GM23248 (cell line): ENCODE data around the gene FTL. TPM values are rescaled to one million over a fixed set of nuclear protein-coding genes. Genes with fewer than 3 reads are reported as not detected.
A peak's percentile ranks its signal among the peaks of the same experiment; 100 is the strongest.

ENCODE experiments used
- DNase-seq: peaks from one replicate; pipeline ENCODE4 v3.0.0-alpha.2; 2015
- H2AFZ ChIP-seq: fragments of 200-600 bp; sonication (generic); 2 replicates; pipeline ENCODE4 v1.6.1; 2016; ENCODE audit warnings: antibody characterized with exemption
- H3F3A ChIP-seq: fragments of 200-600 bp; sonication (generic); 2 replicates; pipeline ENCODE4 v1.6.1; 2016; ENCODE audit warnings: mild to moderate bottlenecking, antibody characterized with exemption, mixed run types; ENCODE audit not compliant: insufficient read depth
- H3K27ac ChIP-seq: fragments of 200-600 bp; sonication (generic); 2 replicates; pipeline ENCODE4 v1.5.1; 2016; ENCODE audit warnings: mild to moderate bottlenecking
- H3K27me3 ChIP-seq: fragments of 200-600 bp; sonication (generic); replicated peaks from 2 replicates; pipeline ENCODE4 v1.6.1; 2016; ENCODE audit warnings: mild to moderate bottlenecking; ENCODE audit not compliant: insufficient read depth
- H3K36me3 ChIP-seq: fragments of 200-600 bp; sonication (generic); 2 replicates; pipeline ENCODE4 v1.6.1; 2016; ENCODE audit warnings: low read depth, mild to moderate bottlenecking
- H3K4me1 ChIP-seq: fragments of 200-600 bp; sonication (generic); 2 replicates; pipeline ENCODE4 v1.6.1; 2016; ENCODE audit warnings: mild to moderate bottlenecking; ENCODE audit not compliant: insufficient read depth
- H3K4me2 ChIP-seq: fragments of 200-600 bp; sonication (generic); one replicate; pipeline ENCODE4 v1.6.1; 2016; ENCODE audit warnings: mild to moderate bottlenecking; ENCODE audit not compliant: unreplicated experiment
- H3K4me3 ChIP-seq: fragments of 200-600 bp; sonication (generic); 2 replicates; pipeline ENCODE4 v1.5.1; 2016; ENCODE audit warnings: mild to moderate bottlenecking
- H3K79me2 ChIP-seq: fragments of 200-600 bp; sonication (generic); 2 replicates; pipeline ENCODE4 v1.6.1; 2016; ENCODE audit warnings: mild to moderate bottlenecking; ENCODE audit not compliant: insufficient read depth
- H3K9ac ChIP-seq: fragments of 200-600 bp; sonication (generic); 2 replicates; pipeline ENCODE4 v1.6.1; 2016; ENCODE audit warnings: mild to moderate bottlenecking
- H3K9me2 ChIP-seq: fragments of 200-600 bp; sonication (generic); 2 replicates; pipeline ENCODE4 v1.6.1; 2016; ENCODE audit warnings: mixed run types, mild to moderate bottlenecking, moderate library complexity; ENCODE audit not compliant: insufficient read depth
- H3K9me3 ChIP-seq: fragments of 200-600 bp; sonication (generic); one replicate; pipeline ENCODE4 v1.6.1; 2017; ENCODE audit warnings: low read depth
- H4K20me1 ChIP-seq: fragments of 200-600 bp; sonication (generic); 2 replicates; pipeline ENCODE4 v1.6.0; 2016; ENCODE audit not compliant: insufficient read depth
- EZH2 ChIP-seq: fragments of 200-600 bp; sonication (generic); IDR thresholded peaks from 2 replicates; pipeline ENCODE4 v1.6.1; 2018; ENCODE audit warnings: antibody characterized with exemption, mild to moderate bottlenecking; ENCODE audit not compliant: insufficient read depth, poor library complexity, severe bottlenecking
- EZH2phosphoT487 ChIP-seq: fragments of 200-600 bp; sonication (generic); IDR thresholded peaks from 2 replicates; pipeline ENCODE4 v1.6.1; 2018; ENCODE audit warnings: antibody characterized with exemption, moderate library complexity, mild to moderate bottlenecking, low read depth; ENCODE audit not compliant: insufficient read depth
- WGBS, 2 experiments: methylation state at CpG; one replicate each; pipeline ENCODE4 v1.1.6; 2015 to 2017; ENCODE audit warnings: low lambda C conversion rate in 2 of 2, low coverage in 1 of 2; ENCODE audit errors: missing lambda C conversion rate in 2 of 2; 5-methylcytosine and 5-hydroxymethylcytosine counted together
- in situ Hi-C: fragments of 300-500 bp; cut with MboI; formaldehyde crosslinking; loops from 2 replicates; pipeline ENCODE4 v1.15.0; 2020
- polyA plus RNA-seq: library from polyadenylated mRNA; unstranded; fragments of >200 nt; fragmentation: Nextera tagmentation; extraction: Ambion mirVana; gene quantifications from 2 replicates; pipeline ENCODE4 v1.2.1, GENCODE V29; 2016
- total RNA-seq: library from RNA; depleted of rRNA; stranded (reverse); fragments of >200 nt; shearing (Covaris generic); gene quantifications from 2 replicates; pipeline ENCODE4 v1.2.3, GENCODE V29; 2014

The FTL gene
- total and polyA plus RNA-seq, 2 experiments from 2014 or later: 2,848 to 8,171 TPM

DNA sequence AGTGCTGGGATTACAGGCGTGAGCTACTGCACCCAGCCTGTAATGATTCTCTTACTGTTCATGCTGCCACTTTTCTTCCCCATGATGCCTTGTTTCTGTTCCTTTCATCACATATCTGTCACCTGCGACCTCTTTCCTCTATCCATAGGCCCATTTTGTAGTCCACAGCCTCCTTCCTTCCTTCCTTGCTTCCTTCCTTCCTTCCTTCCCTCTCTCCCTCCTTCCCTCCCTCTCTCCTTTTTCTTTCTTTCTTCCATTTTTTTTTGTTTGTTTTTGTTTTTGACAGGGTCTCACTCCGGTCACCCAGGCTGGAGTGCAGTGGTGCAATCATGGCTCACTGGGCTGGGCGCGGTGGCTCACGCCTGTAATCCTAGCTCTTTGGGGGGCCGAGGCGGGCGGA lies 23.8 kb downstream of the FTL start:
- peaks cover 60% of the 10 kb centered on the region for H3K79me2 ChIP-seq
- no peak for TF ChIP-seq EZH2phosphoT487
- no peak for TF ChIP-seq EZH2
- whole genome bisulfite sequencing, 2 experiments: 89 to 91% methylated on average over 9 of the region's 9 CpGs
- no peaks in the 10 kb centered on the region for H3K27me3 ChIP-seq
- H3K4me2 ChIP-seq: no peak overlapping the region
- H4K20me1 ChIP-seq: 0 out of 2 replicates have a peak, but pooled peaks cover 4% of the 10 kb centered on the region
- H3K36me3 ChIP-seq: peaks cover 34% of the 10 kb centered on the region
- in situ Hi-C loops: no loop called here
- no peak overlapping the region for H2AFZ ChIP-seq
- H3K4me1 ChIP-seq: peaks cover 10% of the 10 kb centered on the region; the same call in 1 of the 2 replicates
- no peak overlapping the region for H3K9ac ChIP-seq
- no peak overlapping the region for H3K27ac ChIP-seq
- H3K9me3 ChIP-seq: no peaks in the 10 kb centered on the region
- H3F3A ChIP-seq: 0 out of 2 replicates have a peak, but pooled peaks cover 5% of the 10 kb centered on the region
- no peak for DNase-seq
- H3K9me2 ChIP-seq: no peaks in the 10 kb centered on the region
- no peak overlapping the region for H3K4me3 ChIP-seq

DNA sequence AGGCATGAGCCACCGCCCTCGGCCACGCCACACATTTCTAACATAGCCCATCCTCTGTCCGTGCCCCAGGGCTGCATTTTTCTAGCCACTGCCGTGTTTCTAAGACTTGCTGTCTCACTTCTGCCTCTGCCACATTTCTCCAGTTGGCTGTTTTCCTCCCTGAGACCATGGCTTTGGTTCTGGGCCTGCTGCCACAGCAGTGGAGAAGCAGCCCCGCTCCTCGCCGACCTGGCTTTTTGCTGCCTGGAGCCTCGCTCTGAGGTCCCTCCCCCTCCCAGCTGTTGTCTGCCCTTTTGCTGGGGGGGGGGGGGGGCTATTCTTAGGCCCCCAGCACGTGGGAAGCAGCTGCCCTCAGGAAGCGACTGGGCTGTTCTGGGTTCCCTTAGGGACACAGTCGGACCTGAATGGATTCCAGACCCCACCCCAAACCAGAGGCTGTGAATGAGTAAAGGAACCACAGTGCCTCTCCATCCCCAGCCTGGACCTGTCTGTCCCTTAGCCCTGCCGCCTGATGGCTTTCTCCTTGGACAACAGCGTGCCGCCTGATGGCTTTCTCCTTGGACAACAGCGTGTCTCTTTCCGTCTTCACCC lies 24.7 kb downstream of the FTL start:
- Histone ChIP-seq H3K27me3 (no peaks in the 10 kb centered on the region), H3K9me3 (no peaks in the 10 kb centered on the region), H3K9ac (peak overlapping the region; percentile 20; the same call in 1 of the 2 replicates), H3F3A (0 out of 2 replicates have a peak, but pooled peaks cover 5% of the 10 kb centered on the region), H3K79me2 (peaks cover 69% of the 10 kb centered on the region), H3K36me3 (peaks cover 30% of the 10 kb centered on the region), H3K4me3 (no peak overlapping the region), H3K27ac (no peak overlapping the region), H3K4me2 (no peak overlapping the region), H4K20me1 (0 out of 2 replicates have a peak, but pooled peaks cover 4% of the 10 kb centered on the region), H3K9me2 (no peaks in the 10 kb centered on the region), H3K4me1 (peaks cover 14% of the 10 kb centered on the region; the same call in 1 of the 2 replicates), H2AFZ (no peak overlapping the region)
- TF ChIP-seq EZH2 (no peak), EZH2phosphoT487 (no peak)
- 69 to 80% methylated on average over 14 to 17 of the region's 17 CpGs for WGBS, 2 experiments
- in situ Hi-C loops: no loop called here
- DNase-seq: no peak

DNA sequence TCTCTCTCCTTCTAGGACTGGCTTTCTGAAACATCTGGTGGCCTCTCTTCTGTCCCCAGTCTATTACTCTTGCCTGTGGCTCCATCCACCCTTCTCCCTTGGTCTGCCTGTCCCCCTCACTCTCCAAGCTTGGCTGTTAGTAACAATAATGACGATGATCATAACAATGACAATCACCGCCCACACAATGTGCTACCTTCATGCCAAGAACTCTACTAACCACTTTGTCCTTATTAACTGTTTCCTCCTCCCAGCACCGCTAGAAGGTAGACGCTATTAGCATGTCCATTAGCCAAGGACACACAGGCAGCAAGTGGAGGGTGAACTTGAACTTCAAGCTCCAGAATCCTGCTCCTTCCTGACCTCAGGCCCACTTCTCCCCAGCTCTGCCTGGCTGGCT lies 25.3 kb downstream of the FTL start:
- Histone ChIP-seq H3K36me3 (peaks cover 24% of the 10 kb centered on the region; the same call in 1 of the 2 replicates), H3K4me1 (peaks cover 17% of the 10 kb centered on the region; the same call in 1 of the 2 replicates), H3K27ac (no peak overlapping the region), H3K79me2 (peaks cover 75% of the 10 kb centered on the region), H4K20me1 (0 out of 2 replicates have a peak, but pooled peaks cover 4% of the 10 kb centered on the region), H3K9me3 (no peaks in the 10 kb centered on the region), H3K4me3 (no peak overlapping the region), H3K4me2 (peak overlapping the region; percentile 11), H3K27me3 (no peaks in the 10 kb centered on the region), H3K9ac (peak overlapping the region; percentile 20; the same call in 1 of the 2 replicates), H2AFZ (no peak overlapping the region), H3K9me2 (no peaks in the 10 kb centered on the region), H3F3A (0 out of 2 replicates have a peak, but pooled peaks cover 5% of the 10 kb centered on the region)
- no peak for TF ChIP-seq EZH2phosphoT487
- TF ChIP-seq EZH2: no peak
- WGBS, 2 experiments: 61 to 67% methylated on average over 4 of the region's 4 CpGs
- DNase-seq: peak; percentile 36
- in situ Hi-C loops: no loop called here

DNA sequence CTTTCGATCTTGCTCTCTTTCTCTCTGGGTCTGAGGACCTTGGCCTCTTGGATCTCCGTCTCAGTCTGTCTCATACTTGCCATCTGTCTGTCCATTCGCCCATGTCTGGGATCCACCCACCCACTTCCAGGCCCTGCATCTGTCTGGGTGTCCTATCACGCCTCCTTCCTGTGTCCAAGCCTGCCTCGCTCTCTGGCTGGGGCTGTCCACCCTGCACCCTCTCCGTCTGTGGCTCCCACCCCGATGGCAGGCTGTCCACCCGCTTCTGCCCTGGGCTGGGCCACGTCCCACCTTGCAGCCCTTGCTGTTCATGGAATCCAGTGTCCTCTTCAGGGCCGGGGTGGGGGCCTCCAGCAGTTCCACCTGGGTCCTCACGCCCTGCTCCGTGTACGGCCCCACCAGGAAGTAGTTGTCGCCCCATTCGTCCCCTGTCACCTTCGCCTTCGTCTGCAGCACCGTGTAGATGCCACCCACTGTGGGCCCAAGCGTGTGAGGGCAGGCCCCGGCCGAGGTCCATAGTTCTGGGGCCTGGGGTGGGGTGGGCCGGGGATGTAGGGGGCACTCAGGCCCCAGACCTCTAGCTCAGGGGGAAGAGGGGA lies 26.0 kb downstream of the FTL start:
- H3K4me1 ChIP-seq: peaks cover 17% of the 10 kb centered on the region; the same call in 1 of the 2 replicates
- H3K9ac ChIP-seq: peak overlapping the region; percentile 99
- DNase-seq: no peak
- H3K27me3 ChIP-seq: no peaks in the 10 kb centered on the region
- in situ Hi-C loops: no loop called here
- H3K79me2 ChIP-seq: peaks cover 82% of the 10 kb centered on the region
- no peak overlapping the region for H3K27ac ChIP-seq
- 0 out of 2 replicates have a peak, but pooled peaks cover 5% of the 10 kb centered on the region for H3F3A ChIP-seq
- no peaks in the 10 kb centered on the region for H3K9me2 ChIP-seq
- peak overlapping the region; percentile 97 for H3K4me3 ChIP-seq
- H3K36me3 ChIP-seq: peaks cover 21% of the 10 kb centered on the region; the same call in 1 of the 2 replicates
- TF ChIP-seq EZH2 (no peak), EZH2phosphoT487 (no peak)
- 0 out of 2 replicates have a peak, but pooled peaks cover 4% of the 10 kb centered on the region for H4K20me1 ChIP-seq
- peak overlapping the region; percentile 92 for H3K4me2 ChIP-seq
- no peak overlapping the region for H2AFZ ChIP-seq
- no peaks in the 10 kb centered on the region for H3K9me3 ChIP-seq
- 74% methylated on average over 19 to 22 of the region's 22 CpGs for whole genome bisulfite sequencing, 2 experiments
